Heart left ventricle (tissue), 16 donors: ENCODE measurements around the gene TADA2A. TPM values are rescaled to one million over a fixed set of nuclear protein-coding genes. Genes with fewer than 3 reads are reported as not detected.

ENCODE experiments used
- ATAC-seq, 4 donors: fragments of 200-7000 bp; cut with Tn5 transposase; one replicate each; pipeline ENCODE4 v1.9.1; 2020 to 2022; ENCODE audit warnings: moderate library complexity in 4 of 4, mild to moderate bottlenecking in 3 of 4, moderate number of reproducible peaks in 1 of 4
- DNase-seq, 5 donors: peaks; one replicate each; pipeline ENCODE4 v3.0.0-alpha.2; 2020
- H3K27ac ChIP-seq, 12 donors: fragments of 200-600 bp; sonication (generic) in 4 of 12; one replicate each; pipeline versions ENCODE4 v1.5.0 to v1.8.0; 2016 to 2022; ENCODE audit warnings: mild to moderate bottlenecking in 2 of 12
- H3K27me3 ChIP-seq, 9 donors: fragments of 200-600 bp; sonication (generic) in 2 of 9; one replicate each; pipeline versions ENCODE4 v1.5.1 to v1.8.0; 2016 to 2022; ENCODE audit warnings: mild to moderate bottlenecking in 3 of 9
- H3K36me3 ChIP-seq, 9 donors: fragments of 200-600 bp; sonication (generic) in 2 of 9; one replicate each; pipeline versions ENCODE4 v1.5.0 to v1.8.0; 2018 to 2022; ENCODE audit warnings: mild to moderate bottlenecking in 2 of 9
- H3K4me1 ChIP-seq, 12 donors: fragments of 200-600 bp; sonication (generic) in 4 of 12; one replicate each; pipeline versions ENCODE4 v1.5.0 to v1.8.0; 2016 to 2022; ENCODE audit warnings: mild to moderate bottlenecking in 3 of 12
- H3K4me3 ChIP-seq, 12 donors: fragments of 200-600 bp; sonication (generic) in 4 of 12; one replicate each; pipeline versions ENCODE4 v1.5.0 to v1.8.0; 2017 to 2022; ENCODE audit warnings: mild to moderate bottlenecking in 9 of 12, moderate library complexity in 4 of 12
- H3K9me3 ChIP-seq, 12 donors: fragments of 200-600 bp; sonication (generic) in 4 of 12; one replicate each; pipeline versions ENCODE4 v1.5.0 to v1.8.0; 2016 to 2022; ENCODE audit warnings: mild to moderate bottlenecking in 1 of 12
- CTCF ChIP-seq, 12 donors: fragments of 200-600 bp; sonication (generic) in 4 of 12; IDR thresholded peaks; one replicate each; pipeline versions ENCODE4 v1.5.0 to v1.8.0; 2018 to 2022; ENCODE audit warnings: antibody characterized with exemption in 12 of 12, mild to moderate bottlenecking in 5 of 12
- POLR2A ChIP-seq, 2 donors: fragments of 450-650 bp; IDR thresholded peaks; one replicate each; pipeline ENCODE4 v1.6.1; 2017; ENCODE audit warnings: antibody characterized with exemption in 2 of 2, mild to moderate bottlenecking in 2 of 2, moderate library complexity in 2 of 2
- WGBS, 4 donors: extraction: QIAGEN DNeasy Blood & Tissue Kit in 2 of 4; methylation state at CpG; one replicate each; pipeline versions ENCODE4 v1.1.5 to v1.1.7; 2013 to 2018; 5-methylcytosine and 5-hydroxymethylcytosine counted together
- intact Hi-C, 10 donors: fragments of 100-400 bp; cut with DNase I; formaldehyde crosslinking; loops; one replicate each; pipeline versions ENCODE4 v1.11.1 to v1.14.2; 2022
- polyA plus RNA-seq, 2 donors: library from polyadenylated mRNA; stranded (reverse); fragments of 200-250 nt; gene quantifications; one replicate each; pipeline ENCODE4 v1.2.3, GENCODE V29; 2013
- total RNA-seq, 9 donors: library from RNA; depleted of rRNA in 2 of 9; stranded (reverse); fragments of >200 nt in 2 of 9; fragmentation: NEBNext Ultra II Directional in 3 of 9; extraction: Animal tissue kit (Norgen Biotek cat#: 25700) in 3 of 9; gene quantifications; one replicate each; pipeline versions ENCODE4 v1.1.0 to v1.2.4, GENCODE V29; 2016 to 2023
- donor health status: ischemic (EF 13 %, LVEDD 7.1; RV severe dilation, severe dysfunction).
- donor health status: healthy with polysubstance abuse.
- donor health status: DM: no; HTN: yes; CAD: no.
- donor health status: DM: no; HTN: no; CAD: no.
- donor health status: ischemic (EF 25% LVEDD 6.9; RV normal size, moderate dysfunction).
- donor health status: ischemic (EF 25% LVEDD 5.7; RV mildly dilated, moderate dysfunction).
- donor health status: healthy.
- donor health status: DM: yes; HTN: yes; CAD: no.
- donor health status: ischemic (EF 35%, LVEDD 5.7; RV mildly dilated, moderate dysfunction).
- donor health status: nonischemic (EF 11% LVEDD 7.7; RV severe dilation, severe dysfunction).
- donor health status: DM: yes; HTN: yes; CAD: no.
- donor health status: PGD.
- donor health status: ischemic (EF 29% LVEDD 5.4; RV normal size, mild dysfunction).
- donor health status: nonischemic (EF 23%, LVEDD 6.1; RV moderate dilation, normal function).

TADA2A gene
- total and polyA plus RNA-seq, 11 donors: 5.7 to 19.4 (median 12.5) TPM

- intact Hi-C loops: no loop called here
- TF ChIP-seq POLR2A (IDR thresholded peaks at IDR 0.05): no peak
- TF ChIP-seq CTCF (IDR thresholded peaks at IDR 0.05): no peak
- 93 to 95% (median 95%) methylated on average over 3 of the region's 3 CpGs for WGBS, 4 donors
Measured at GRCh38 chr17:37388266-37388665, 18.4 kb upstream of the TADA2A start.

GRCh38 chr17:37389160-37389559, 17.5 kb upstream of the TADA2A start:
- Histone ChIP-seq H3K4me3 (no peak overlapping the region), H3K36me3 (no peaks in the 10 kb centered on the region), H3K9me3 (no peaks in the 10 kb centered on the region), H3K27ac (no peak overlapping the region), H3K4me1 (peaks cover 0 to 16% (median 6%) of the 10 kb centered on the region in 12 donors), H3K27me3 (no peaks in the 10 kb centered on the region)
- no peak for ATAC-seq
- TF ChIP-seq CTCF (IDR thresholded peaks at IDR 0.05) (no peak), POLR2A (IDR thresholded peaks at IDR 0.05) (no peak)
- 84 to 99% (median 96%) methylated on average over 4 of the region's 4 CpGs for WGBS, 4 donors
- intact Hi-C loops: no loop called here
- DNase-seq: no peak

More at GRCh38 chr17:37388266-37388665, 18.4 kb upstream of the TADA2A start:
- peaks cover 0 to 16% (median 6%) of the 10 kb centered on the region in 12 donors for H3K4me1 ChIP-seq
- no peaks in the 10 kb centered on the region for H3K9me3 ChIP-seq
- ATAC-seq (no peak), DNase-seq (no peak)
- no peak overlapping the region for H3K4me3 ChIP-seq
- H3K36me3 ChIP-seq: no peaks in the 10 kb centered on the region
- no peaks in the 10 kb centered on the region for H3K27me3 ChIP-seq
- H3K27ac ChIP-seq: no peak overlapping the region

GRCh38 chr17:37391146-37391545, 15.5 kb upstream of the TADA2A start:
- Histone ChIP-seq H3K4me3 (no peak overlapping the region), H3K36me3 (no peaks in the 10 kb centered on the region), H3K27me3 (no peaks in the 10 kb centered on the region), H3K27ac (no peak overlapping the region), H3K4me1 (peaks cover 0 to 16% (median 6%) of the 10 kb centered on the region in 12 donors), H3K9me3 (no peaks in the 10 kb centered on the region)
- intact Hi-C loops: no loop called here
- no peak for DNase-seq
- ATAC-seq: no peak
- TF ChIP-seq POLR2A (IDR thresholded peaks at IDR 0.05): no peak
- no peak for TF ChIP-seq CTCF (IDR thresholded peaks at IDR 0.05)
- 86 to 96% (median 94%) methylated on average over 6 of the region's 6 CpGs for WGBS, 4 donors

GRCh38 chr17:37392024-37392590, 14.6 kb upstream of the TADA2A start:
- H3K27me3 ChIP-seq: no peaks in the 10 kb centered on the region
- H3K4me1 ChIP-seq: peaks cover 0 to 16% (median 6%) of the 10 kb centered on the region in 12 donors
- ATAC-seq: peak; percentile 47 to 86 (median 72)
- no peaks in the 10 kb centered on the region for H3K36me3 ChIP-seq
- H3K27ac ChIP-seq: no peak overlapping the region
- 50 to 68% (median 58%) methylated on average over 3 of the region's 3 CpGs for WGBS, 4 donors
- intact Hi-C loops: no loop called here
- TF ChIP-seq CTCF (IDR thresholded peaks at IDR 0.05) (no peak), POLR2A (IDR thresholded peaks at IDR 0.05) (no peak)
- no peak for DNase-seq
- no peaks in the 10 kb centered on the region for H3K9me3 ChIP-seq
- no peak overlapping the region for H3K4me3 ChIP-seq
